Epithelial cell of proximal tubule (primary cell): ENCODE results near the gene PPP1R1A. TPM values are rescaled to one million over a fixed set of nuclear protein-coding genes. Genes with fewer than 3 reads are reported as not detected.
A peak's percentile ranks its signal among the peaks of the same experiment; 100 is the strongest.

Source experiments
- DNase-seq: peaks from one replicate; pipeline ENCODE4 v3.0.0-alpha.2; 2011; ENCODE audit warnings: low read depth
- H3K4me3 ChIP-seq: 2 replicates; pipeline ENCODE4 v1.5.1; 2011; ENCODE audit warnings: low read depth, mild to moderate bottlenecking, low read length
- CTCF ChIP-seq: conservative IDR thresholded peaks from 2 replicates; pipeline ENCODE4 v1.5.1; 2012; ENCODE audit warnings: low read depth, mild to moderate bottlenecking, low read length
- total RNA-seq: library from RNA; depleted of rRNA; stranded (reverse); fragments of >200 nt; gene quantifications from 2 replicates; pipeline ENCODE4 v1.2.3, GENCODE V29; 2015

The PPP1R1A gene
- total RNA-seq, 1 donor from 2014 or later: 11.1 TPM

DNA sequence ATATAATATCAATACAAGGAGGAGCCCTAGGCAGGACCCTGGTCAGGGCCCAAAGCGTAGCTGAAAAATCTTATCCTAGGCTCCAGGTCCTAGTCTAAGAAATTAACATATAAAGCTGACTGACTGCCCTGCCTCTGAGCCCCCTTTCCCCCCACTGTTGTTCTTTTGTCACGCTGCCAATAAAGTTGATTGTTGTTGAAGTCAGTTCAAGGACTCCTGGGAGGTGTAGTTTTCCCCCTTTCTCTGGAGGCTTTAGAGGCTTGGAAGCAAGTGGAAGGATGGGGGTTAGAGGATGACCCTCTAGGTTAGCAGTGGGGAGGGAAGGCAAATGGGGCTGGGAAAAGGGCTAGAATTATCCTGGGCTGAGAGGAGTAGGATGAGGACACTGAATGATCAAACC is 3.2 kb downstream of the PPP1R1A start:
- no peak for DNase-seq
- H3K4me3 ChIP-seq: no peak overlapping the region
- TF ChIP-seq CTCF: no peak

- TF ChIP-seq CTCF: no peak
- no peak overlapping the region for H3K4me3 ChIP-seq
- DNase-seq: no peak
Observed at GRCh38 chr12:54584128-54584527, 4.3 kb downstream of the PPP1R1A start.

DNA sequence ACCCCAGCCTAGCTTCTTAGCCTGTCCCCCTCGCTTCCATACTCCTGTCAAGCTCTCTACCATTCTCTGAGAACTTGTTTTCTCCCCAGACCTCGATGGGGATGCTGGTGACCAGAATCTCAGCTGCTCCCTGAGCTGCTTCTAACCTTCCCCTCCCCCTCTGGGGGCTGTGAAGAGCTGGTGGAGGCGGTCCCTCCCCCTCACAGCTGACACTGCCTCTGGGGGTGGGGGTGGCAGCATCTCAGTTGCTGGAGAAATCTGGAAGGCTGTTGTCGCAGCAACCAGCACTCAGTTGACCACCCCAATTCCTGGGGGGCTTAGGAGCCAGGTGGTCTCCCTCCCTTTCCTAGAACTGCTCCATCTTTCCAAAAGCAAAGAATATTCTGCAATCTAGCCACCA is 4.7 kb downstream of the PPP1R1A start:
- no peak for TF ChIP-seq CTCF
- DNase-seq: no peak
- no peak overlapping the region for H3K4me3 ChIP-seq

DNA sequence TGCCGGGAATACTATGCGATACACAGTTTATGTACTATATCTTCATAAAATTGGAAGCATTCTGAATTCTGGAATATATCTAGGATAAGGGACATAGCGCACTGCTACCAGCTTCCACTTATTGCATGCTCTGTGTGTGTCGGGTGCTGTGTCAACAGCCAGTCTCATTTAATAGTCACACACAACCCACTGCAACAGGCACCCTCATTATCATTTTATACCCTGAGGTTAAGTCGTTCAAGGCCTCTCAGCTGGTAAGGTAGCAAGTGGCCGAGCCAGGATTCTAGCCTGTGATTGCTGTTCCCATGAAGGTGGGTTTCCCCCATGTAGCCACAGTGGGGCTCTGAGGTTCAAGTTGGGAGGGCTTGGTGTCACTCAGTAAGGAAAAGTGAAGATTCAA is 7.0 kb downstream of the PPP1R1A start:
- DNase-seq: no peak
- no peak overlapping the region for H3K4me3 ChIP-seq
- TF ChIP-seq CTCF: no peak

GRCh38 chr12:54579696-54580333 is 8.6 kb downstream of the PPP1R1A start:
- peak; percentile 99 for TF ChIP-seq CTCF
- DNase-seq: no peak
- no peak overlapping the region for H3K4me3 ChIP-seq

GRCh38 chr12:54579258-54579657 is 9.2 kb downstream of the PPP1R1A start:
- H3K4me3 ChIP-seq: no peak overlapping the region
- TF ChIP-seq CTCF: no peak
- no peak for DNase-seq

DNA sequence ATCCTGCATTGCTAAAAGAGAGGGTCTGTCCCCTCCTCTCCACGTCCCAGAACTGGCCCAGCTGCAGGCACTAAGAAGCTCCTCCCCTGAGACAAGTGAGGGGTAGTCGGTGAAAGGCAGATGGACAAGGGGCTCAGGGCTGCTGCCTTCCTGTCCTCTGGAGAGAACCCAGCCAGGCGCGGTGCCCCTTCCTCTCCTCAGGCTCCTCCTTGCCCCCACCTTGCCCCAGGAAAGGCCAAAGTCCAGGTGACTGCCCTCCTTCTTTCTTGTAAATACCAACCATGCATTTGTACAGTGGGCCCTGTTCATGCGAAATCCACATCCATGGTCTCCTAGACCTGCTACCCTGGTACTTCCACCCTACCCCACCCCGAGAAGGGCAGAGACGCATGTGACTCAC is 9.7 kb downstream of the PPP1R1A start:
- no peak for TF ChIP-seq CTCF
- DNase-seq: no peak
- H3K4me3 ChIP-seq: no peak overlapping the region
